ENCODE measurements around the gene PDE11A. TPM values are rescaled to one million over a fixed set of nuclear protein-coding genes. Genes with fewer than 3 reads are reported as not detected.

The PDE11A gene
- total RNA-seq, 2 donors from 2014 or later, result 0.28 to 3.5 TPM

DNA sequence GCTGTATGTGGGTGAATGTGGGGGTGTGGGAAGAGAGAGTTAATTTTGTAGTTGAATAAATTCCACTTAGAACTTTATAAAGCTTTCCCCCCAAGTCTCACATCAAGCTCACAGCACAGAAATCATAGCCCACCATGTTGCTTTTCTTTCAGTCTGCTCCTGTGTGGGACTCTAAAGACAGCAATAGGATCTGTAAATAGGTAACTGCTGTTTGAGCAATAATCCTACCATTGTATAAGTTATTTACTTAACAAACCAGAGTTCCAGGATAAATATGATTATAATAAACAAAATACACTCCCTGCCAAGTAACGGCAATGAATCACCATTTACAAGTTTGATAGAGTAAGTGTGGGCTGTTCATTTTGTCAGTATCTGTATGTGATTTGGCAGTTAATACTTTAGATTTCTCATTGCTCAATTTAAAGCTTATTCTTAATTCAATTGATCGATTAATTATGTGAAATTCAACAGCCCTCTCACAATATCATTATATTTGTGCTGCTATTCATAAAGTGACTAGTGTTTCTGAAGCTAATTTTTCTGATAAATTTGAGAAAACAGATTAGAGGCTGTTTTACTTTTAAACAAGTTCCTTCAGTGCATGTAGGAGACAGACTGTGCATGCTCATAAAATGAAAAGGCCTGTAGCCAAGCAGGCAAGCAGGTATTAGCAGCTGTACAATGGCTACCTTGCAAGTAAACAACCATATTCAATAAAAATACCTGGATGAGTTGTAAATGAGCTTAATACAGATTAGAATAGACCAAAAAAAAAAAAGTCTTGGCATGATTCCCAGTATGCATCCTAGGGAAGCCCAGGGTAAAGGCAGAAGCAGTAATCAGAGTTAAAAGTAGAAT lies 142.7 kb downstream of the PDE11A start:
- H3K27me3 ChIP-seq (replicated peaks; ENCODE audit: insufficient read depth), result no peaks in the 10 kb centered on the region
- no peak overlapping the region for H3K4me3 ChIP-seq
- no peak overlapping the region for H3K27ac ChIP-seq
- no peaks in the 10 kb centered on the region for H3K36me3 ChIP-seq
- H3K4me1 ChIP-seq (ENCODE audit: control insufficient read depth in 1 of 2, low read depth in 2 of 2), result no peaks in the 10 kb centered on the region
- ATAC-seq (ENCODE audit: insufficient number of reproducible peaks, low FRiP score, low read depth) (no peak), DNase-seq (ENCODE audit: low spot score) (no peak)
- TF ChIP-seq, protein P1, sequence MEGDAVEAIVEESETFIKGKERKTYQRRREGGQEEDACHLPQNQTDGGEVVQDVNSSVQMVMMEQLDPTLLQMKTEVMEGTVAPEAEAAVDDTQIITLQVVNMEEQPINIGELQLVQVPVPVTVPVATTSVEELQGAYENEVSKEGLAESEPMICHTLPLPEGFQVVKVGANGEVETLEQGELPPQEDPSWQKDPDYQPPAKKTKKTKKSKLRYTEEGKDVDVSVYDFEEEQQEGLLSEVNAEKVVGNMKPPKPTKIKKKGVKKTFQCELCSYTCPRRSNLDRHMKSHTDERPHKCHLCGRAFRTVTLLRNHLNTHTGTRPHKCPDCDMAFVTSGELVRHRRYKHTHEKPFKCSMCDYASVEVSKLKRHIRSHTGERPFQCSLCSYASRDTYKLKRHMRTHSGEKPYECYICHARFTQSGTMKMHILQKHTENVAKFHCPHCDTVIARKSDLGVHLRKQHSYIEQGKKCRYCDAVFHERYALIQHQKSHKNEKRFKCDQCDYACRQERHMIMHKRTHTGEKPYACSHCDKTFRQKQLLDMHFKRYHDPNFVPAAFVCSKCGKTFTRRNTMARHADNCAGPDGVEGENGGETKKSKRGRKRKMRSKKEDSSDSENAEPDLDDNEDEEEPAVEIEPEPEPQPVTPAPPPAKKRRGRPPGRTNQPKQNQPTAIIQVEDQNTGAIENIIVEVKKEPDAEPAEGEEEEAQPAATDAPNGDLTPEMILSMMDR (IDR thresholded peaks at IDR 0.05), result no peak
- no peaks in the 10 kb centered on the region for H3K9me3 ChIP-seq

DNA sequence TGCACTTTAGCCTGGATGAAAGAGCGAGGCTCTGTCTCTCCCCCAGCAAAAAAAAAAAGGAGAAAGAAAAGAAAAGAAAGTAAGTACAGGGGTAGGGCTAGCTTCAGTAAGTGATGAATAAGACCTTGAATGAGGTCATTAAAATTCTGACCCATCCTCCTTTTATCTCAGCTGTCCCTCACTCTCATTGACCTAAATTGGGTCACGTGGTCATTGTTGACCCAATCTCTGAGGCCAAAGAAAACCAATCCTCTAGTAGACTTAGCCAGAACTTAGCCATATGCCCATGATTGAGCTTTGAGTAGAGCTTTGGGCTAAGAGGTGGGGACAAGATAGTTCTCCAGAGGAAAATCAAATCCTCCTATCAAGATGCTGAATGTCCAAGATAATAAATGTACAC lies 149.3 kb downstream of the PDE11A start:
- no peaks in the 10 kb centered on the region for H3K4me1 ChIP-seq (ENCODE audit: control insufficient read depth in 1 of 2, low read depth in 2 of 2)
- H3K36me3 ChIP-seq, result no peaks in the 10 kb centered on the region
- DNase-seq (ENCODE audit: low spot score), result no peak
- H3K27me3 ChIP-seq (replicated peaks; ENCODE audit: insufficient read depth), result no peaks in the 10 kb centered on the region
- H3K4me3 ChIP-seq, result no peak overlapping the region
- TF ChIP-seq, protein P1 (IDR thresholded peaks at IDR 0.05), result no peak
- H3K9me3 ChIP-seq, result no peaks in the 10 kb centered on the region
- ATAC-seq (ENCODE audit: insufficient number of reproducible peaks, low FRiP score, low read depth), result no peak
- H3K27ac ChIP-seq, result no peak overlapping the region

DNA sequence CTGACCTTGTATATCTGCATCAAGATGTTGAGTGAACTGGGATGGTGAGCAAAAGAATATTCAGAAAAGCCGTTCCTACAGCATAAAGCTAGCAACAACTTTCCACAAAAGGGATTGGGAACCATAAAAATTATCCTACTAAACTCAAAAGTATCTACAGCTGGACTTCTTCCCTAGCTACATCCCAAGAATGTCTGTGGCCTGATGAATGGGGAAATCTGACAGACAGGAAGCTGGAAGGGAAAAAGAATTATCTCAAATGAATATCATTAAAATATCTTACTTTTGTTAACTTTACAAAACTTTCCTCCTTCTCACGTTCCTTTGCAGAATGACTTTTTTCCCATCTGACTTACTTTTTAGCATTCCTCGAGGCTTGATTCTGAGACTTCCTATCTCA lies 150.9 kb downstream of the PDE11A start:
- TF ChIP-seq, protein P1 (IDR thresholded peaks at IDR 0.05), result no peak
- Histone ChIP-seq H3K4me3 (no peak overlapping the region), H3K36me3 (no peaks in the 10 kb centered on the region), H3K4me1 (ENCODE audit: control insufficient read depth in 1 of 2, low read depth in 2 of 2) (no peaks in the 10 kb centered on the region), H3K27ac (no peak overlapping the region), H3K27me3 (replicated peaks; ENCODE audit: insufficient read depth) (no peaks in the 10 kb centered on the region), H3K9me3 (no peaks in the 10 kb centered on the region)
- ATAC-seq (ENCODE audit: insufficient number of reproducible peaks, low FRiP score, low read depth) (no peak), DNase-seq (ENCODE audit: low spot score) (no peak)

DNA sequence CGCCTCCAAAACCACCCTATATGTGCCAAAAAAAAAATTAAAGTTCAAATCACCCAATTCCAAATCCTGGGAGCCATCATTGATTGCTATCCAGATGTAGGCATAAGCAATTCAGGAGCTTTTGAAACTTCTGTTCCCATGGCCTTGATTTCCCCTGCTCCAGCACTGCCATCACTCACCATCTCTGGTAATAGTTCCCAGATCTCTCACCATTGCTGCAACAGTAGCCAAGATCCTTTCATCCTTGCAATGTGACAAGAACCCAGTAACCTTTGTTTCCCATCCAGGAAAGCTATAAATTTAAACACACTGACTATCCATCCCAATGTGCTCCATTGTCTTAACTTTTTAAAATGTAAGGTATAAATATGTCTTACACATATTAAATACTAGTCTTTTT lies 155.4 kb downstream of the PDE11A start:
- Histone ChIP-seq H3K36me3 (no peaks in the 10 kb centered on the region), H3K27ac (no peak overlapping the region), H3K4me3 (no peak overlapping the region), H3K27me3 (replicated peaks; ENCODE audit: insufficient read depth) (no peaks in the 10 kb centered on the region), H3K4me1 (ENCODE audit: control insufficient read depth in 1 of 2, low read depth in 2 of 2) (no peaks in the 10 kb centered on the region), H3K9me3 (no peaks in the 10 kb centered on the region)
- DNase-seq (ENCODE audit: low spot score) (no peak), ATAC-seq (ENCODE audit: insufficient number of reproducible peaks, low FRiP score, low read depth) (no peak)
- TF ChIP-seq, protein P1 (IDR thresholded peaks at IDR 0.05), result no peak

DNA sequence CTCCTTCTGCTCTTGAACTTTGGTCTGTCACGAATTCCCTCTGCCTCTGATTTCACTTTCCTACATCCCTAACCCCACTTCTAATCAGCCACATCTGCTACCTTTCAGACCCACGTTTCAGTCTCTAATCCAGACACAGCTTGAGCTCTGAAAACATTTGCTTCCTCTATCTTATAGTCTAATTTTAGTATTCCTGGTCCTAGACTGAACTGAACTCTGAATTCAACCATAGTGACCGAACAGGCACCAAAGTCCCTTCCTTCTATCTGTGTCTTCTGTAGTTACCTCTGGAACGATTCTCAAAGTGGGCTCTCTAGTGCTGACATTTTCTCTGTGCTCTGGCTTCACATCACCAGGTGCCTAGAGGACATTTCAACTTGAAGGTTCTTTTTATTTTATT lies 156.2 kb downstream of the PDE11A start:
- no peak overlapping the region for H3K4me3 ChIP-seq
- H3K36me3 ChIP-seq, result no peaks in the 10 kb centered on the region
- no peaks in the 10 kb centered on the region for H3K9me3 ChIP-seq
- H3K27me3 ChIP-seq (replicated peaks; ENCODE audit: insufficient read depth), result no peaks in the 10 kb centered on the region
- TF ChIP-seq, protein P1 (IDR thresholded peaks at IDR 0.05), result no peak
- no peak overlapping the region for H3K27ac ChIP-seq
- DNase-seq (ENCODE audit: low spot score), result no peak
- no peaks in the 10 kb centered on the region for H3K4me1 ChIP-seq (ENCODE audit: control insufficient read depth in 1 of 2, low read depth in 2 of 2)
- no peak for ATAC-seq (ENCODE audit: insufficient number of reproducible peaks, low FRiP score, low read depth)

All from thoracic aorta (tissue), 2 donors.